Measurements from ENCODE around the gene DNAH6.

GRCh38 chr2:84788498-84788897, 272.2 kb downstream of the DNAH6 start:
- TF ChIP-seq CTCF (conservative IDR thresholded peaks at IDR 0.05; ENCODE audit: low read depth, low read length) (no peak), EZH2 (IDR thresholded peaks at IDR 0.05; ENCODE audit: borderline replicate concordance, low read depth, low read length, poor library complexity, severe bottlenecking) (no peak)
